Cerebellar nuclear complex (tissue), 1 donor: ENCODE data around the gene MTURN.
A peak's percentile ranks its signal among the peaks of the same experiment; 100 is the strongest.

Experiments
- DNase-seq, 2 experiments: peaks; one replicate each; lab custom pipeline; 2025; lab: John Stamatoyannopoulos, UW

MTURN gene

DNA sequence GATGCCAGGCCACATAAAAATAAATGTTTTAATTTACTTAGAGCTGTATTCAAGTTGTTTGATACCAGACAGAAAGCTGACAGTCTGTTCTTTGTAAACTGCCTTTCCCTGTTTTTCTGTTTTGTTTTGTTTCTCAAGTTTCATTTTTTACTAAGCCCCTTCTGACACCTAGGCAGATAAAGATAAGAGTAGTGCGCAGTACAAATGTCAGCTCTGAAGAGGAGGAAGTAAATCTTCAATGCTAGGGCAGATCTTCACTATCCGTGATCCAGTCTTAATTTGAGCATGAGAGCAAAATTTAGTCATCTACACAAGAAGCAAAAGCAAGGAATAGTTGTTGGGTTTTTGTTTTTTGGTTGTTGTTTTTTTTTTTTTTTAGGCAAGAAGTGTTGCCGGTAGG is 27.3 kb downstream of the MTURN start:
- DNase-seq: no peak

DNA sequence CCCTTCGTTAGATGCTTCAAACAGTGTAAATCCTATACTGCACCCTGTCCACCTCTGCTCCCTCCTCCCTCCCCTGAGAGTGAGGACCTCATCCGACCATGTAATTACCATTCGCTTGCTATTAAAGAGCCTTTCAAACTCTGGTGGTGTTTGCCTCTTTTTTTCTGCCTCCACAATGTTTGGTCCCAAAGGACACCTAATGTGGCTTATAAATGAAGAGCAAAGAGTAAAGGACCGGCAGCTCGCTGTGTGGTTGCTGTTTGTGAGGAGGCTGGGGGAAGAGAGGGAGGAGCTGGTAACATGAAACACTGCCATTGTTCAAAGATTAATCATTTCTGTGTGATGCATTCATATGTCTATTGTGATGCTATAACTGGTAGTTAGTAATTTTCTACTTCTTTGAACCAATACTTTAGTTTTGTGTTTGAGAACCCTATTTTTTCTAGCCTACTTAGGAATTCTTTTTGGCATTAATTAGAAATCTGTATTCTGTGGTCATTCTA is 27.9 kb downstream of the MTURN start:
- DNase-seq: no peak

DNA sequence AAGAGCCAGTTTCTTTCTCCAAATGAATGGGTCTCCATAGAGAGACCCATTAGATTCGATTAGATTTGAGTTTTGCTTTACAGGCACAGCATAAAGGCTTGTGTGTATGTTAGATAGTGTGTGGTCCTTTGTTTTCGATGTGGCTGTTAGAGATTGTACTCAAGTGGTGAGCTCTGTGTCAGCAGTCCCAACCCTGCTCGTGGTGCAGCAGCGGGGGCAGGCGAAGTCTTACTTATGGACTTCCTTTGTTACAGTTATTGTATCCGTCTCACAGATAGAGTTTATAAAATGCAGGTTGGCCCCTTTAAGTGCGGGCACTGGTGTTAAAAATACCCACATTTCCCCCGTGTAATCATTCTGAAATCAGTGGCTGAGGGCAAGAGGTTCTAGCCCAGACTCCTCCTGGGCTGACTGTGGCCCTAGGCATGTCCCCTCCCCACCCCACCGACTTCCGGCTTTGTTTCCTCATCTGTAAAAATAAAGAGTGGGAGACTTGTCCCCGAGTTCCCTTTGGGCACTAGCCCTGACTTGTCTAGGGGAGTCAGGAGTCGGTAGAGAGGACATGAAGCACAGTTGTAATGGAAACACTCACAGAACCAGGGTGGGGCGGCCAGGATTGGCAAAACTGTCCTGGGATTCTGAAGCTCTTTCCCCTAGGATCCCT is 28.6 kb downstream of the MTURN start:
- no peak for DNase-seq

DNA sequence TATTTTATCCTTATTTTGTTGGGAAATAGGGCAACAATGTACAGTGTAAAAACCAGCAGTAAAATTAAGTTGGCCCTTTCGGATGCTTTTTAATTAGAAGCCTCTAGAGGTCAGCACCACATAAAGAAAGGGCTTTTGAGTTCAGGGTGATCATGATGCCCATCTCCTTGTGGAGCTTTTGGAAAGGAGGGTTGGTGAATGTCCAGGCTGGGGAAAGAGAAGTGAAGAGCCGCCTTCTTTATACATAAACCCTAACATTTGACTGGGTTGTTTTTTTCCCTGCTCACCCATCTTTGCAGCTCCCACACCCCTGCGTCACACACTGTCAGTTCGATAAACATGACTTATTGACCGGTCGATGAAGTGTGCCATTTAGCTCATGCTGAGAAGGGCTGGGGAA is 29.8 kb downstream of the MTURN start:
- peak in 1 of 2 experiments; percentile 70 for DNase-seq

DNA sequence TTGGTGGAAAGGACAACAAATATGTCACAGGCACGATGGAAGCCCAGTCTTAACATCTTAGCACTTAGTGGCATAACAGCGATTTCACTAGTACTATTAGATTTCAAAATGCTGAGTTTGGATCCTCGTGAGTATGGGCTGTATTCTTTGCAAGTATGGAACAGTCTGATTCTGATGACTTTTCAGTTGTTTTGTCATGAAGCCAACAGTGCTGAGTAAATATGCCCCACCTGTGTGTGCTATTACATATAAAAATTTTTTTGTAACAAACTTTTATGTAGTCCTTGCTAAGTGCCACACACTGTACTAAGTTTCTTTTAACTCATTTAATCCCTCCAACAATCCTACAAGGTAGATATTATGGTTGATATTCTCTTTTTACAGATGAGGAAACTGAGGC is 30.8 kb downstream of the MTURN start:
- DNase-seq: no peak

DNA sequence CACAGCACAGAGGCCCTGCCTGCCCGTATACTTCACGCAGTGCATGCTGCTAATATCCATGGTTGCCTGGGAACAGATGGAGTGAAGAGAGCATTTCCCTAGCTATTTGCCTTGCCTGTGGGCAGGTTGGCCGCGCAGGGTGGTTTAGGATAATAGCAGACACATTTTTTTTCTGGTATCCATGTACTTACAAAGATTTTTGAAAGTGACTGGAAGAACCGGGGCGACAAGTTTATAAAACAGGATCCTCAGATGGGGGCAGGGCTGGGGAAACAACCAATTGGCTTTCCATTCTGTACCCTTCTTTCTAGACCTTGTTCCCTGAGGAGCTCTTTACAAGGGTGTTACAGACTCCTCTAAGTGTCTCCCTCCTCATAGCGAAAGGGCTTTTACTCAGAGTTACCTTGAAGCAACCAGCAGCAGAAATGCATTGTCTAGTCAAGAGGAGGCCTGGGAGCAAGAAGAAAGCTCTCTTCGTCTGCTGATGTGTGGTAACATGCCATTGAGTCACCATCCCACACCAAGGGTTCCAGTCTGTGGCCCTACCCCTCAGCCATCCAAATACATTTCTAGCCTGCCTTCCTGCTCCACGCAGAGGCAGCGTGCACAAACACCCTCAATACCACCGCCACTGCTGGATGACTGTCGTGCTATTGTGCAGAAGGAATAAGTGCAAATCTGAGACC is 31.5 kb downstream of the MTURN start:
- no peak for DNase-seq

DNA sequence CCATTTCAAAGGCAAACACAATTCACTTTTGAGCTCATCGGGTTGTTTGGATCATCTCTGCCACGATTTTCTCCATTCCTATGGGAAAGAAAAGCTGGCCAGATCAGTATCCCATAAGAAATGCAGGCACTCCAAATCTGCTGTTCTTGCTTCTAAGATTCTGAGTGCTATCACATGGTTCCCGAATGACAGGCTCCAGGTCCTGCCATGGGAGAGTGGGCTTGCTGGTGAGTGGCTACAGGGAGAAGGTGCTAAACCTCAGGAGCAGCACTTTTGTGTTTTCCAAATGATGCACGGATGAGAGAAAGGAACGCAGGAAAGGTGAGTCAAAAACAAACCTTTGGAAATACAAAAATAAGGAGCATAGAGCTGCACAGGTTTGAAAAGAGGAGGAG is 32.1 kb downstream of the MTURN start:
- no peak for DNase-seq

DNA sequence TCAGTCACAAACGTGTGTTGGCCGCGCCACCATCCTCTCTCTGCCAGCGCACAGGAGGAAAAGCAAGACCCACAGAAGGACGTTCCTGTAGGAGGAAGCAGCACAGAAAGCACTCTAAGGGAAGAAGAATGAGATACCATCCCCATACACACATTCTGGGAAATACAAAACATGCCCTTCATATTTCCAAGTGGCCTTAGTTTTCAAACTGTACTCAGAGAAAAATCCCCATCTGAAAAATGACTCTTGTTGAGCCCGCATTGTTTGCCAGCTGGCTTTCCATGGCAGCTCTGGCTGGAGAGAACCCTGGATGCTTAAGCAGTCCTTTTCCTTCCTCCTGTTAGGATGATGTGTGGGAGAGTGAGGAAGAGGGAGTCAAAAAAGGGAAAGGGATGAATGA is 33.1 kb downstream of the MTURN start:
- DNase-seq: no peak

DNA sequence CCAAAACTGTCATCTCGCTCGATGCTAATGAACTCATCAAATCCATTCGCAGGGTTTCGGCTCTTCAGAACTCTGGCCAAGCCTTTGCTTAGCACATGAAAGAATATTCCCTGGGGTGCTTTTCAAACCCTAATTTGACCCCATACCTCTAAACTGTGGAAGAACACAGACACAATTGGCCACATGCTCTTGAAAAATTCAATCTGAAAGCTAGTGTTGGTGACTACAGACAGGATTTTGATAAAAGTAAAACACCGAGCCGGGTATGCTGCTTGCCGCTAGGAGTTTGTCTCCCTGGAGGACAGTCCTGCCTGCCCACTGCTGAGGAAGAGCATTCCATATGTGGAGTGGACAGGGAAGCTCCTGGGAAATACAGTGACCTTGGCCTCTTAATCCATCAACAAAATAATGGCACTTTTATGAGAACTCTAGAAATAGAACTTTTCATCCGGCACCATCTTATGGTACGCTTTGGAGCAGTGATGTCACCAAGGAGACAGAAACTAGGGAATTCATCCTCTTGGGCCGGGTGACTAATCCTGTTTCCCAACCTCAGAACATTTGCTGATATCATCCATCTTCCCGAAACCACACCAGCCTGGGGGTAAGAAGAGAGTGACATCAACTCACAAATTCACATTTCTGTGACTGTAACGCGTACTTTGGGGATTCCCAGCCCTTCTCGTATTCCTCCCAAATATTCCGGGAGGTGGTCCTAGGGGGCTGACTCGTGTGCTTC is 34.2 kb downstream of the MTURN start:
- no peak for DNase-seq

DNA sequence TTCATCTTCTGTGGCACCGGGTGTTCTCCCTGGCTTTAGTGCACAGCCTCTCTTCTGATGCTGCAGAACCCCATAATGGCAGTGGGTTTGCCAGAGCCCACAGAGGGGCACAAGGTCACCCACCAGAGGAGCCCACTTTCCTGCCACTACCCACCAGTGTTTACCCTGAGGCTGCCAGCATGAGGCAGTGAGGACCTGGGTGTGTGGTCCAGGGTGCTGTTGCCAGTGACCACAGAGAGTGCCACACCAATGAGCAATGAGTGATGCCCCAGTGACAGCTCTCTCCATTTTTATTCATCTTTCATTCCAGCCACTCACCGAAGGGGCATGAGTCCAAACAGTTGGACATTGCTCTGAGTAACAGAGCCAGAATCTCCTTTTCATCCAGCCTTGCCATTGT is 34.8 kb downstream of the MTURN start:
- DNase-seq: no peak

DNA sequence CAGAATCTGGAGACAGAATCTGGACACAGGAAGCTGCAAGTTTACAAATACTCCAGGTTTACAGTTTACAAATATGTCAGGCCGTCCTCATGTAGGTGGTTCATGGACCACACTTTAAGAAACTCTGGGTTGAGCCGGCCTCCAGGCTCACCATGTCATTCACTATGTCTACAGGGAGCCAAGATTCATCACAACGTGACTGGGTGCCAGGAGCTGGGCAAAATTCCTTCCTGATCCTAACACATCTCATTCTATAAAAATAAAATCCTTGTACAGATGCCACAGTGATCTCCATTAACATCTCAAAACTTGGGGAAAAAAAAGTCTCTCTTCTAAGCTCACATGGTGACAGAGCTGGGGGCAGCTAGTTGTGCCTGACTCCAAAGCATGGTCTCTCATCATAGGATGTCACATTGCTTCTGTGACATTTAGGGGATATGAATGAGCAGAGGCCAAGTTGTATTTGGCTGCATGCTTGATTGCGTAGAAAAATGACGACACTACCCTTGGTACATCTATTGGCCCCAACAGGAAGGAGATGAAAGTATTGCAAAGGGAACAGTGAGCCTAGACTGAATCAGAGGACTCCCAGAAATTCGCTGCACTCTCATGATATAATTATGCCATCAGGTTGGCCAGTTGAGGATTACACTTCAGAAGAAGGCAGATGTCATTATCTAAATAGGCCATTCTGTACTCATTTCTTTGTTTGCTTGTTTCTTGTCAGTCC is 35.9 kb downstream of the MTURN start:
- no peak for DNase-seq

DNA sequence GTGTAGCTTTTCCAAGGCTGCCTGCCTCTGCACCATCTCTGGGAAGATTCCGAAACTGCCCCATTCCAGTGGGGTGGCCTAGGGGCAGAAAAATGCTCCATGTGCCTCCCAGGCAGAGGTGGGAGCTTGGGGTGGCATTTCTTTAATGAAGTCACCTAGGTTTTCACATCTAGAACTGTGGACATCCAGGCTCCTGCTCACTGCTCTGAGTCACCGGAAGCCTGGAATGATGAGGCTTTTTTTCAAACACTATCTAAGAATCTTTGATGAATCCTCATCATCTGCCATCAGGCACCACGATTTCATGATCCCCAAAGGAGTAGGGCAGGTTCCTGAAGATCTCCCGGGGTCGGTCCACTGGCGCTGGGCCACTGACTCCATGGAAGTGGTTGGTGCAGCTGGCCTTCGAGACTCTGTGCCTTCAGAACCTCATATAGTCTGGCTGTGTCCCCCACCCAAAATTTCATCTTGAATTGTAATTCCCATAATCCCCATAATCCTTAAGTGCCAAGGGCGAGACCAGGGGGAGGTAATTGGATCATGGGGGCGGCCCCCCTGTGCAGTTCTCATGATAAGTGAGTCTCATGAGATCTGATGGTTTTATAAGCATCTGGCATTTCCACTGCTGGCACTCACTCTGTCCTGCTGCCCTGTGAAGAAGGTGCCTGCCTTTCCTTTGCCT is 37.1 kb downstream of the MTURN start:
- DNase-seq: no peak

DNA sequence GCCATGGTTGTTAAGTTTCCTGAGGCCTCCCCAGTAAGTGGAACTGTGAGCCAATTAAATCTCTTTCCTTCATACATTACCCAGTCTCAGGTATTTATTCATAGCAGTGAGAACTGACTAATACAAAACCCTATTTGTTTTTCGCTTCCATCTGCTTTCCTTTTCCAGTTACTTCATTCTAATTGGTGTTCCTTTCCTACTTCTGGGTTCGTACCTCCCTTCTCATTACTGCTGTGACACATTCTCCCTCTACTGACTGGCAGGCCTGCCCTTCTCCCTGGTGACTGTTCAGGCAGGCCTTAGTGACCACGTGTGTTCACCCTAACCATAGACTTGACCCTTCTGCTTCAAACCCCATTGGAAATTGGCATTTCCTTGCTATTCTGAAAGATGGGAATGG is 37.7 kb downstream of the MTURN start:
- DNase-seq: no peak

DNA sequence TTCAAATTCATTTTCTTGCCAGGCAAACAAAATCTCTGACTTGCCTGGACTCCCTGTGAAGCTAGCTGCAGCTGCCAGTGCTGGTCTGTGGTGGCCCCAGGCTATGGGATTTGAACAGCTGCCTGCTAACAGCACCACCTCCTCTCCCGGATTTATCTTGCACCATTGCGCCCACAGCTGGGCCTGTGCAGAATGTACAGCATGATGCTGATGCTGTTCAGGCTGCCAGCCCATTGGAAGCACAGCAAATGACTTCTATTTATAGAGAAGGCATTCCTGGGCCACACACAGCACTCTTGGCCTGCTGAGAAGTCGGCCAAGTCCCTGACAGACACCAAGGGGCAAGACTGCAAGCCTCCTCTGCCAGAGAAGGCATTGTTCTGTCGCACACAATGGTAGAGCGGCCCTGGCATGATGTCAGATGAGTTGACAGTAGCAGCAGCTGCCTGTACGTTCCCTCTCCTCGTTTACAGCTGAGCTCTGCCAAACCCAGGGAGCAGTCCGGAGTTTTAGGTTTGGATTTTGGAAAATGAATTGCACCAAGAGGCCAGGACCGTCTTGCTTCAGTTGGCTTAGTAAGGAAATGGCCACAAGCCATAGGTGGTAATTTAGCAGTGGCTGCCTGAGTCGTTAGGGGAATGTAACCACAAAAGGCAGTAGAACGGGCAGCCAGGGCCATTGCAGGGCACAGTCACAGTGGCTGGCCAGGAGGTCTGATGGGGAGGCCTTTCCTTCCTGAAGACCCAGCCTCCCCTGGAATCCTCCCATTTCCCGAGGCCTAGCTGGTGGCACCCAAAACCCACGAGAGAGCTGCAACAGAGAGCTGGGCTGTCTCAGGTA is 38.5 kb downstream of the MTURN start:
- DNase-seq: peak in 1 of 2 experiments; percentile 42

DNA sequence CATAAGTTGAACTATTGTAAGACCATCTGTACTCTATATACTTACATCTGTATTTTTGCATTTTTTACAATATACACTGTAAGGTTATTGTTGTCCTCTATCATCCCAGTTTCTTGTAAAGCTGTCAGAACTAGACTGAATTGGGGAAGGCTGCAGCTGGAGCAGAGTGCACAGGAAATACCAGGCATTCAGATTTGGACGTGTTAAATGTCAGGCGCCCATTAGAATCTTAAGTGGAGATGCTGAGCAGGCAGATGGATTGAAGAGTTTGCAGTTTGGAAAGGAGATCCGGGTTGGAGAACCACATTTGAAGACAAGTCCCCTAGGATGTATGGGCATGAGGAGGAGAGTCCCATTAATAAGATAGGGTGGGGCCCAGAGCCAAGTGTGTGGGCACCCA is 40.4 kb downstream of the MTURN start:
- DNase-seq: no peak

DNA sequence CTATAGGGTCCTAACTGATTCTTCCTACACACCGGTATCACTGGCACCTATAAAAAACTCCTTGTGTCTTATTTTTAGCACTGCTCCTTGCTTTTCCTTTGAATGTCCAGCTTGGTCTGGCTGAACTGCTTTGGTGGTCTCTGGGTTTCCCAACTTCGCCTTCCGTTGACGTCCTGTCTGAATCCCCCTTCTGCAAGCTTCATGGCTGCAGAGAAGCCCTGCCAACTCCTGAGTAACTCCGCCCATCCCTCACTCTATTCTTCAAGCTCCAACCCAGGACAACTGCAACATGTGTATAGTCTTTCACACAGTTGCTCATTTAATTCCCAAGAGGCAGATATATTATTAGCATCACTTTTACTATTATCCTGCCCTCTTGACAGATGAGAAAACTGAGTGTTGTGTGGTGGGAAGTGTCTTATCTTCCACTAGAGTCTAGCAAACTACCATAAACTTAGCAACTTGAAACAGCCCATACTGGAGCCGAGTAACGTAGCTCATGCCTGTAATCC is 40.9 kb downstream of the MTURN start:
- no peak for DNase-seq

DNA sequence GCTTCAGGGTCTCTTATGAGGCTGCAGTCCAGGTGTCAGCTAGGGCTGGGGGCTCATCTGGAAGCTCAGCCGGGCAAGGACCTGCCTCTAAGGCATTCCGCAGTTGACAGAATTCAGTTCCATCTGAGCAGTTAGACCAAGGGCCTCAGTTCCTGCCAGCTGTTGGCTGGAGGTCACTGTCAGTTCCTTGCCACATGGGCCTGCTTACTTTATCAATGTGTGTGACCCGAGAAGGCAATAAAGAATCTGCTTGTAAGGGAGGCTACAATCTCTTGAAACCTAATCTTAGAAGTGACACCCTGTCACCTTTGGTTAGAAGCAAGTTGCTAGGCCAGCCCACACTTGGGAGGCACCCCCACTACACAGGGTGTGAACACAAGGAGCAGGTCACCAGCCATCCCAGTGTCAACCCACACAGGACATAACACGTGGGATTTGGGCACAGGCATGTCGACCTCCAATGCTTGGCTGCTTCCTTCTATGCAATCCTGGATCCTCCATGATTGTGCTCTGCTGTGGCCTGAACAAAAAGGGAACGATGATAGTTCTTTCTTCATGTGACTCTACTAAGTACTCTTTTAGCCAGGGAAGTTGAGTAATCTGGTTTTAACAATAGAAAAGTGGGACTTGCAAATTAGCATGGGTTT is 41.8 kb downstream of the MTURN start:
- no peak for DNase-seq

DNA sequence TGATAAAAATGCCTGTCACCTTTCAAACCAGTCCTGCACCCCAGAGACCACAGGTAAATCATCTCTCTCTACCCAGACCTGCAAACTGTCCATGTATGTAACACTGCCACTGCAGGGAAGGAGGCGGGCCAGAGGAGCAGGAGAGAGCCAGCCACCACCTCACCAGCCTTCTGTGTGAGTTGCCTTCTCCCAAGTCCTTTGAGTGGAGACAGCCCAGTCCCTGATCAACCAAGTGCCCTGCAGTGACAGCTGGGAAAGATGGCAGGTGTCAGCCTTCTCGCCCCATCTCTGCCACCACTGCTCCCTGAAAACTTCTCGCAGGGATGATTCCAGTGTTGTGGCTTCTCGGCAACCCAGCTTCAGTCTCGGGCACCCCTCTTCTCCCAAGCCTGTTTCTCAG is 42.4 kb downstream of the MTURN start:
- DNase-seq: no peak

DNA sequence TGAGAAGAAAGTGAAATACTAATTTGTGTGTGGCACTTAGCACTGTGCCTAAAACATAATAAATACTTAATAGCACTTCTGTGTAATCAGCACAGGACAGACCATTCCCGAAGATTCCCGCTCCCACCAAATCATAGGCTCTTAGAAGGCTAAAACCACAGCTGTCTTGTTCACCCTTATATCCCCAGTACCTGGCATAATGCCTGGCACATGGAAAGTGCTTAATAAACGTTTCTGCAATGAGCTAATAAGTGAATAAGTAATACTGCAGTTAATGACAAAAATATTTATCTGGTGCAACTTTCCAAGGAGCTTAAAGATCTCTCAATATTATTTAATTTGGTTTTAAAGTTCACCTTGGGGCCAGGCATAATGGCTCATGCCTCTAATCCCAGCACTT is 43.2 kb downstream of the MTURN start:
- no peak for DNase-seq

DNA sequence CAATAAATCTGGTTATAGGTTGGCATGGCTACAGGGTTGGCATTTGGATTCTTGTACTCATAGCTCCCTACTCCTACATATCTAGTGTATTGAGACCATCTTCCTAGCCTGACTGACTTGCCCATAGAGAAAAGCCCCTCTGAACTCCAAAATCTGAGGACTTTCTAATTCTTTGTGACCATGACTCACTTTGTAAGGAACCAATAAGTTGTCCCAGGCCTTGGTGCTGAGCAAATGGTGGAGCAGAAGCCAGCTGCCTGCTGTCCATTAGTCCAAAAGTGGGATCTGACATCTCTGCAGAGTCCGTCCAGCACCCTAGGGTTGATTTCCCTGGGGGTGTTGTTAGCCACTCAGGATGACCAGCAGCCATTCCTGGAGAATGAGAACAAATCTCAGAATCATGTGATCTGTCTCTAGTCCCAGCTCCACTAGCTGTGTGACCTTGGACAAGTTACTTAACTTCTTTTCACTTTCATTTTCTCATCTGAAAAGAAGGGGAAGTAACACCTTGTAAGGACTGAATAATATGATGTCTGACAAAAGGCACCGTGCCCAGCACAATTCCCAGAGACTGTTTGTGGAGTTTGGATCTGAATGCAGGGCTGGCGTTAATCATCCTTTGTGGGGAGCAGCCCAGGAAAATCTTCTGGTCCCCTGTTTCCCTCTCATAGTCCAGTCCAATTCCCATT is 44.1 kb downstream of the MTURN start:
- no peak for DNase-seq
